SU-DHL-6 (cell line): ENCODE data around the gene EXOC3L1.

ENCODE experiments used
- H2AFZ ChIP-seq: fragments of 200-600 bp; sonication (generic); 2 replicates; pipeline ENCODE4 v1.6.1; 2014; ENCODE audit warnings: low read depth, mild to moderate bottlenecking, moderate library complexity, mixed read lengths, antibody characterized with exemption, low read length; ENCODE audit not compliant: severe bottlenecking
- H3F3A ChIP-seq: fragments of 200-600 bp; shearing (Covaris generic); 2 replicates; pipeline ENCODE4 v1.6.0; 2016; ENCODE audit warnings: antibody characterized with exemption, mild to moderate bottlenecking; ENCODE audit not compliant: insufficient read depth
- H3K27ac ChIP-seq: fragments of 200-600 bp; sonication (generic); 2 replicates; pipeline ENCODE4 v1.5.1; 2016; ENCODE audit warnings: low read depth, mild to moderate bottlenecking, low read length, moderate library complexity, mixed read lengths
- H3K27me3 ChIP-seq: fragments of 200-600 bp; sonication (generic), shearing (Covaris generic); 2 replicates; pipeline ENCODE4 v1.6.0; 2014; ENCODE audit warnings: mild to moderate bottlenecking, low read length
- H3K36me3 ChIP-seq: fragments of 200-600 bp; sonication (generic); 2 replicates; pipeline ENCODE4 v1.6.1; 2014; ENCODE audit warnings: mild to moderate bottlenecking, low read length, mixed read lengths
- H3K4me2 ChIP-seq: fragments of 300-600, 200-600 bp; shearing (Covaris generic), sonication (generic); 2 replicates; pipeline ENCODE4 v1.6.0; 2014; ENCODE audit warnings: low read length, low read depth, mild to moderate bottlenecking; ENCODE audit not compliant: poor library complexity, severe bottlenecking
- H3K4me3 ChIP-seq: fragments of 200-600 bp; sonication (generic); 2 replicates; pipeline ENCODE4 v1.5.1; 2014; ENCODE audit warnings: antibody characterized with exemption, low read length, mild to moderate bottlenecking, mixed read lengths; ENCODE audit not compliant: insufficient read depth, poor library complexity, severe bottlenecking
- H3K79me2 ChIP-seq: fragments of 200-600 bp; sonication (generic); 2 replicates; pipeline ENCODE4 v1.6.1; 2014; ENCODE audit warnings: mild to moderate bottlenecking, low read length, moderate library complexity; ENCODE audit not compliant: insufficient read depth
- H3K9ac ChIP-seq: fragments of 200-600 bp; sonication (generic); 2 replicates; pipeline ENCODE4 v1.7.0; 2014; ENCODE audit warnings: mild to moderate bottlenecking, low read length
- H3K9me2 ChIP-seq: fragments of 200-600 bp; sonication (generic); replicated peaks from 2 replicates; pipeline ENCODE4 v1.6.1; 2014; ENCODE audit warnings: low read length; ENCODE audit not compliant: insufficient read depth
- H3K9me3 ChIP-seq: fragments of 200-600 bp; sonication (generic); 2 replicates; pipeline ENCODE4 v1.6.1; 2014; ENCODE audit warnings: low read length, mixed read lengths; ENCODE audit not compliant: insufficient read depth
- H4K20me1 ChIP-seq: fragments of 200-600 bp; sonication (generic); 2 replicates; pipeline ENCODE4 v1.6.1; 2014; ENCODE audit warnings: low read depth, mild to moderate bottlenecking, antibody characterized with exemption, low read length, moderate library complexity, mixed read lengths
- CTCF ChIP-seq: fragments of 200-600 bp; sonication (generic); IDR thresholded peaks from one replicate; pipeline ENCODE4 v1.5.1; 2017; ENCODE audit warnings: antibody characterized with exemption, mild to moderate bottlenecking, low read length, moderate library complexity; ENCODE audit not compliant: insufficient read depth, poor library complexity, severe bottlenecking
- EZH2phosphoT487 ChIP-seq: fragments of 200-600 bp; sonication (generic), shearing (Covaris generic); conservative IDR thresholded peaks from 2 replicates; pipeline ENCODE4 v1.6.1; 2018; ENCODE audit warnings: mild to moderate bottlenecking, antibody characterized with exemption, low read length, moderate library complexity, mixed read lengths

The EXOC3L1 gene

DNA sequence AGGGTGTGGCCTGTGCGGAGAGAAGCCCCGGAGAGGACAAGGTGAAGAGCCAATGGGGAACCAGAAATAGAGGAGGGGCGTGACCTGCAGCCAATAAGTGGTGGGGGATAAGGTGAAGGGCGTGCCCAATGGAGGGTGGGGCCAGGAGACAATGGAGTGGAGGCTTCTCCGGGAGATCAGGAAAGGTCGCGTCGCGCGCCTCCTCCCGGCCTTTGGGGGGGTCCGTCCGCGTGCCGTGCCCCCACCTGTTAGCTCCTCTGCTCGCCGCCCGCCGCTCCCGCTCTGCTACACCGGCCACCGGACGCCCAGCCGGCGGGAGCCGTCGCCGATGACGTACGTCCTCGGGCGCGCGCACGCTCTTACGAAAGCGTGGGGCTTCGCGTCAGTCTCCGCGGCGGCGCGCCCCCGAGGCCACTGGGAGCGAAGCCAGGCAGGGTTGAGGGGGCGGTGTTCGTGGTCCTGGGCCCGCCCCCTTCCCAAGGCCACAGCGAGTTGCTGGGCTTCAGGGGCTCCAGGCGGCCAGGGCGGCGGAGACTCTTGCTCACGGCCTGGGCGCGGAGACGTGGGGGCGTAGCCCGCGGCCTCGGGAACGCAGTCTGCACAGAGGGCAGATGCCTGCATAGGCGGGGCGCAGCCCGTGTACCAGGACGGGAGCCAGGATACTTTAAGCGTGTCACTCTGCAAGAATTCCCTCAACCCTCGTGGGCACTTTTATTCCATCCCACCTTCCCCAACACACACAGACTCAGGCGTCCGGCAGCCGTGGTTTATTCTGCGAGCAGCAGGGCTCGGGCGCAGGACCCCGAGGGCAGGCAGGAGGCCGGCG, 6.1 kb downstream of the EXOC3L1 start, which contains the start of gene MATCAP1:
Gene MATCAP1 (minus strand): TSS at position 337 of the 826 bp plus-strand sequence. CDS start 3,353 bp downstream, outside the sequence.
- no peaks in the 10 kb centered on the region for H3K27me3 ChIP-seq
- no peaks in the 10 kb centered on the region for H3K36me3 ChIP-seq
- peak within 1 kb of the TSS; percentile 79 for H3K4me3 ChIP-seq
- no peak for TF ChIP-seq EZH2phosphoT487
- TF ChIP-seq CTCF, result no peak
- peak within 1 kb of the TSS; percentile 87 for H2AFZ ChIP-seq
- no peaks in the 10 kb centered on the region for H3F3A ChIP-seq
- H3K9me3 ChIP-seq, result no peaks in the 10 kb centered on the region
- H3K79me2 ChIP-seq, result no peaks in the 10 kb centered on the region
- H3K9ac ChIP-seq, result peak within 1 kb of the TSS; percentile 67
- no peaks in the 10 kb centered on the region for H3K9me2 ChIP-seq
- H4K20me1 ChIP-seq, result no peaks in the 10 kb centered on the region
- peak within 1 kb of the TSS; percentile 88 for H3K4me2 ChIP-seq
- H3K27ac ChIP-seq, result peak within 1 kb of the TSS; percentile 58

- Histone ChIP-seq H3K27ac (no peak overlapping the region), H3K27me3 (no peaks in the 10 kb centered on the region), H3K4me3 (peak overlapping the region; percentile 79), H3K79me2 (no peaks in the 10 kb centered on the region), H4K20me1 (no peaks in the 10 kb centered on the region), H3K9me3 (no peaks in the 10 kb centered on the region), H3K36me3 (no peaks in the 10 kb centered on the region), H3K9me2 (no peaks in the 10 kb centered on the region), H3F3A (no peaks in the 10 kb centered on the region), H3K4me2 (peak overlapping the region; percentile 88), H2AFZ (peak overlapping the region; percentile 87), H3K9ac (peak overlapping the region; percentile 67)
- TF ChIP-seq EZH2phosphoT487 (no peak), CTCF (no peak)
Observed at GRCh38 chr16:67183284-67183626, 6.7 kb downstream of the EXOC3L1 start.

GRCh38 chr16:67182288-67182687, 7.6 kb downstream of the EXOC3L1 start:
- Histone ChIP-seq H2AFZ (no peak overlapping the region), H3K27me3 (no peaks in the 10 kb centered on the region), H3K4me2 (peak overlapping the region; percentile 88), H3K27ac (no peak overlapping the region), H4K20me1 (no peaks in the 10 kb centered on the region), H3K36me3 (no peaks in the 10 kb centered on the region), H3K9me2 (no peaks in the 10 kb centered on the region), H3K9ac (no peak overlapping the region; the same call in 1 of the 2 replicates), H3F3A (no peaks in the 10 kb centered on the region), H3K4me3 (no peak overlapping the region), H3K9me3 (no peaks in the 10 kb centered on the region), H3K79me2 (no peaks in the 10 kb centered on the region)
- TF ChIP-seq CTCF (no peak), EZH2phosphoT487 (no peak)
